ENCODE data around the gene SRSF10. TPM values are rescaled to one million over a fixed set of nuclear protein-coding genes. Genes with fewer than 3 reads are reported as not detected.
"Not testable (repeated sequence)": the region's sequence is repeated elsewhere in the genome, so short reads cannot be mapped to it uniquely, and the experiment has no call there.

The SRSF10 gene
- total RNA-seq, 1 experiment from 2014 or later: 150 TPM

DNA sequence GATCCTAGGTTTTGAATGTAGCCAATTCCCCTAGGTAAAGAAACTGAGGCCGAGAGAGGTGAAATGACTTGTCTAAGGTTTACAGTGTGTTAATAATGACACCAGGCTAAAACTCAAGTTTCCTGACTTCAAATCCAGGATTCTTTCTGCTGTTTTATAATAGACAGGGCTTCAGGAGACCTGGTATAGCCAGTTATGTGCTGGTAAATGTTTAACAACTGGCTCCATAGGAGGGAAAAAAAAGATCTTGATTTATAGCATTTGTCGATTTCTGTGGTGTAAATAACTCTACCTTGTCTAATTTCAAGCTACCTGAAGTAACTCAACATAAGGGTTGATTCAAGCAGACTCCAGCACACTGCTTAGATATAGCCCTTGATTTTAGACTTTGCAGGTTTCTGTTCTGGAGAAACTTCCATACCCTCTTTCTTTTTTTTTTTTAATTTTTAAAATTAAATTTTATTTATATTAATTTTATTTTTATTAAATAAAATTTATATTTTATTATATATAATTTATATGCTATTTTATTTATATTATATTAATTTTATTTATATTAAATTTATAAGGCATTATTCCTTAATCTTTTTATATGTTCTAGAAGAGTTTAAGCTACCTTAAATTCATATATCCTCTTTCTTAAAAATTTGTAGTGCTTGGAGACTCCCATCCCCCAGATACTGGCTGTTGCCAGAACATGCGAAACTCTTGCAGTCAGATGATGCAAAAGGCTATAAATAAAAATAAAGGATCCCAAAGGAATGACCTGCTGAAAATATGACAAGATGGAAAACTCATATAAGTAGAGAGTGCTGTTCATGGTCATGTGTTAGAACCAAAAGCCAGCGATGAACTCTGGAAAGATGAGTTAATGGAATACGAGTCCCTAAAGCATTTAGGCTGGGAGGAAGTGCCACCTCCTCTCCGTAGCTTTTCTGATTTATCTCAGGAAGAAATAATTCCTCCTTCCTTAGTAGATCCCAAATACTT is 35.4 kb upstream of the SRSF10 start:
- no peaks in the 10 kb centered on the region for H3K79me2 ChIP-seq (ENCODE audit: low read length)
- H2AFZ ChIP-seq (ENCODE audit: low read length): no peak overlapping the region
- H4K20me1 ChIP-seq (ENCODE audit: insufficient read depth, low read depth, low read length): no peaks in the 10 kb centered on the region
- no peak overlapping the region for H3K27ac ChIP-seq (ENCODE audit: low read length)
- no peaks in the 10 kb centered on the region for H3K9me3 ChIP-seq (ENCODE audit: low read length)
- no peaks in the 10 kb centered on the region for H3K27me3 ChIP-seq (ENCODE audit: low read length)
- H3K4me1 ChIP-seq (ENCODE audit: low read length): no peaks in the 10 kb centered on the region
- no peaks in the 10 kb centered on the region for H3K9me2 ChIP-seq (replicated peaks; ENCODE audit: insufficient read depth, low read length)
- H3K4me2 ChIP-seq (ENCODE audit: low read depth, low read length, poor library complexity, severe bottlenecking): no peak overlapping the region
- no peak overlapping the region for H3K4me3 ChIP-seq (ENCODE audit: low read length)
- H3K36me3 ChIP-seq (ENCODE audit: insufficient read depth, low read length): no peaks in the 10 kb centered on the region
- no peak overlapping the region for H3K9ac ChIP-seq (ENCODE audit: low read length)
- no peak for DNase-seq

DNA sequence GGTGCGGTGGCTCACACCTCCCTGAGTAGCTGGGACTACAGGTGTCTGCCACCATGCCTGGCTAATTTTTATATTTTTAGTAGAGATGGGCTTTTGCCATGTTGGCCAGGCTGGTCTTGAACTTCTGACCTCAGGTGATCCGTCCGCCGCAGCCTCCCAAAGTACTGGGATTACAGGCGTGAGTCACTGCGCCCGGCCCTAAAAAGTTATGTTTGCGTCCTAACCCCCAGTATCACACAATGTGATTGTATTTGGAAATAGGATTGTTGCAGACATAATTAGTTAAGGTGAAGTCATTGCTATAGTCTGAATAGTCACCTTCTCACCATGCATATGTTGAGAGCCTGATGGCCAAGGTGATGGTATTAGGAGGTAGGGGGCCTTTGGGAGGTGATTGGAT is 32.8 kb upstream of the SRSF10 start:
- H3K4me2 ChIP-seq (ENCODE audit: low read depth, low read length, poor library complexity, severe bottlenecking); H2AFZ ChIP-seq (ENCODE audit: low read length); H4K20me1 ChIP-seq (ENCODE audit: insufficient read depth, low read depth, low read length); H3K79me2 ChIP-seq (ENCODE audit: low read length); H3K27me3 ChIP-seq (ENCODE audit: low read length); H3K27ac ChIP-seq (ENCODE audit: low read length); H3K4me3 ChIP-seq (ENCODE audit: low read length); H3K9me3 ChIP-seq (ENCODE audit: low read length); H3K36me3 ChIP-seq (ENCODE audit: insufficient read depth, low read length); DNase-seq; H3K9me2 ChIP-seq (replicated peaks; ENCODE audit: insufficient read depth, low read length); H3K4me1 ChIP-seq (ENCODE audit: low read length); H3K9ac ChIP-seq (ENCODE audit: low read length): not testable (repeated sequence)

DNA sequence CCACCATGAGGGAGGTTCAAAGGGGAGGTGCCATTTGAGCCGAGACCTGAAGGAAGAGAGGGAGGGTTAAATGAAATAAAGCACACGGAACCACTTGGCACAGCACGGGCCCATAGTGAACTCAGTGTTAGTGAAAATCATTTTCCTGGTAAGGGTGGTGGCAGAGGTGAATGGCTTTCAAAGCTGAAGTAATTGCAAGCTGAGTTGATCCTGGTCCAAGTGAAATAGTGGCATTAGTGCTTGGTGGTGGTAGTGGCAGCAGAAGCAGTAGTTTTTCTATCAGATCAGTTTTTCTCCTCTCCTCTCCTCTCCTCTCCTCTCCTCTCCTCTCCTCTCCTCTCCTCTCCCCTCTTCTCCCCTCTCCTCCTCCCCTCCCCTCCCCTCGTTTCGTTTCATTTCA is 30.5 kb upstream of the SRSF10 start:
- DNase-seq: no peak
- Histone ChIP-seq H3K9me3 (ENCODE audit: low read length) (no peaks in the 10 kb centered on the region), H3K9me2 (replicated peaks; ENCODE audit: insufficient read depth, low read length) (no peaks in the 10 kb centered on the region), H3K36me3 (ENCODE audit: insufficient read depth, low read length) (no peaks in the 10 kb centered on the region), H4K20me1 (ENCODE audit: insufficient read depth, low read depth, low read length) (no peaks in the 10 kb centered on the region), H3K27me3 (ENCODE audit: low read length) (no peaks in the 10 kb centered on the region), H2AFZ (ENCODE audit: low read length) (no peak overlapping the region), H3K4me2 (ENCODE audit: low read depth, low read length, poor library complexity, severe bottlenecking) (no peak overlapping the region), H3K9ac (ENCODE audit: low read length) (no peak overlapping the region), H3K4me3 (ENCODE audit: low read length) (no peak overlapping the region), H3K27ac (ENCODE audit: low read length) (no peak overlapping the region), H3K4me1 (ENCODE audit: low read length) (no peaks in the 10 kb centered on the region), H3K79me2 (ENCODE audit: low read length) (no peaks in the 10 kb centered on the region)

DNA sequence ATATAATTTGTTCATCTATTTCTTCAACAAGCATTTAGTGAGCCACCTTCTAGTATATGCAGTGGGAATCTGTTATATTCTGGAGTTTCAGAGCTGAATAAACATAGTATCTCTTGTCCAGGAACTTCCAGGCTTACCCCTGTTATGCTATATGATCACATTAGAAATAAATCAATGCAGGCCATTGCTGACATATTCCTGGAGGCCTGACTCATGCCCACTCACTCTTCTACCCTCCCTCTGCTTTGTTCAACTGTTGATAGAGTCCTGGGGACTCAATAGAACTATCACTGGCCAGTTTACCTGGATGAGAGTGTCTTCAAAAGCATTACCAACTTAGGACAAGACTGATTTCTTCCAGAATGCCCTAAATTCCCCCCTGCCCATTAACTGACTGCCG is 29.3 kb upstream of the SRSF10 start:
- Histone ChIP-seq H3K27ac (ENCODE audit: low read length) (no peak overlapping the region), H2AFZ (ENCODE audit: low read length) (no peak overlapping the region), H3K9me3 (ENCODE audit: low read length) (no peaks in the 10 kb centered on the region), H3K4me1 (ENCODE audit: low read length) (peaks cover 8% of the 10 kb centered on the region), H3K9me2 (replicated peaks; ENCODE audit: insufficient read depth, low read length) (no peaks in the 10 kb centered on the region), H3K79me2 (ENCODE audit: low read length) (no peaks in the 10 kb centered on the region), H3K4me2 (ENCODE audit: low read depth, low read length, poor library complexity, severe bottlenecking) (no peak overlapping the region), H3K4me3 (ENCODE audit: low read length) (no peak overlapping the region), H3K9ac (ENCODE audit: low read length) (no peak overlapping the region), H4K20me1 (ENCODE audit: insufficient read depth, low read depth, low read length) (no peaks in the 10 kb centered on the region), H3K36me3 (ENCODE audit: insufficient read depth, low read length) (no peaks in the 10 kb centered on the region), H3K27me3 (ENCODE audit: low read length) (no peaks in the 10 kb centered on the region)
- DNase-seq: no peak

DNA sequence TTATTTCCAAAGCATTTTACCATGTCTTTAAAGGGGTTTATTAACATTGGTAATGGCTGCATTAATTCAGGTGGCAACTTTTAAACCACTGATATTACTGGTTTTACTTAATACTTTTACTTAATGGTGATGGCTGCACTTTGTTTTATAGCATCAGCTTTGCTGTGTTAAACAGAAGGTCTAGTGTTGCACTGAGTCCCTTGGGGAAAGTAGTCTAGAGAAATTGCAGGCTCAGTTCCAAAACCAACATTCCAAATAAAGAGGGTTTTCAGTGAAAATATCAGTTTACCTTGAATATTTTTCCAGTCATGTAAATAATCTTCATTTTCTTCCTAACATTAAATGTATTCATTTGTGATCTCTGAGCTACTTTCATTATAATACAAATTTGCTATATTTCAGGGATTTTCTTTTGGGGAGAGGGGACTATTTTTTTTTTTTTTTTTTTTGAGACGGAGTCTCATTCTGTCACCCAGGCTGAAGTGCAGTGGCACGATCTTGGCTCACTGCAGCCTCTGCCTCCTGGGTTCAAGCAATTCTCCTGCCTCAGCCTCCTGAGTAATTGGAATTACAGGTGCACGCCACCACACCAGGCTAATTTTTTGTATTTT is 28.6 kb upstream of the SRSF10 start:
- not testable (repeated sequence) for DNase-seq; H3K9me2 ChIP-seq (replicated peaks; ENCODE audit: insufficient read depth, low read length); H2AFZ ChIP-seq (ENCODE audit: low read length); H4K20me1 ChIP-seq (ENCODE audit: insufficient read depth, low read depth, low read length); H3K79me2 ChIP-seq (ENCODE audit: low read length); H3K27ac ChIP-seq (ENCODE audit: low read length); H3K9me3 ChIP-seq (ENCODE audit: low read length); H3K27me3 ChIP-seq (ENCODE audit: low read length); H3K4me2 ChIP-seq (ENCODE audit: low read depth, low read length, poor library complexity, severe bottlenecking); H3K36me3 ChIP-seq (ENCODE audit: insufficient read depth, low read length); H3K4me3 ChIP-seq (ENCODE audit: low read length); H3K9ac ChIP-seq (ENCODE audit: low read length)
- H3K4me1 ChIP-seq (ENCODE audit: low read length): peaks cover 15% of the 10 kb centered on the region

DNA sequence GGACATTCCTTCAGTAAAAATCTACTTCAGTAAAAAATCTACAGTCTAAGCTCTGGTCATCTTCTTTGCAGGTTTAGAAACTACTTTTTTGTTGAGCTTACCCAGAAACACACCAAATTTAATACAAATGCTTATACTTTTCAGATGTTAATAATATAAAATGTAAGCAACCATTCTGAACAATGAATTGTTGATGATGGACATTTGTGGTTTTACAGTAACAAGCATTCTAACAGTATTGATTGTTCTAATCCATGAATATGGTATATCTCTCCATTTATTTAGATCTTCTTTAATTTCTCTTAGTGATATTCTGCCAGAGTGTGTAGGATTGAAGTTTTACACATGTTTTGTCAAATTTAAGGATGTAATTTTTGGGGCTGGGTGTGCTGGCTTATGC is 27.0 kb upstream of the SRSF10 start:
- no peaks in the 10 kb centered on the region for H3K9me2 ChIP-seq (replicated peaks; ENCODE audit: insufficient read depth, low read length)
- no peak overlapping the region for H3K4me3 ChIP-seq (ENCODE audit: low read length)
- H3K9ac ChIP-seq (ENCODE audit: low read length): no peak overlapping the region

DNA sequence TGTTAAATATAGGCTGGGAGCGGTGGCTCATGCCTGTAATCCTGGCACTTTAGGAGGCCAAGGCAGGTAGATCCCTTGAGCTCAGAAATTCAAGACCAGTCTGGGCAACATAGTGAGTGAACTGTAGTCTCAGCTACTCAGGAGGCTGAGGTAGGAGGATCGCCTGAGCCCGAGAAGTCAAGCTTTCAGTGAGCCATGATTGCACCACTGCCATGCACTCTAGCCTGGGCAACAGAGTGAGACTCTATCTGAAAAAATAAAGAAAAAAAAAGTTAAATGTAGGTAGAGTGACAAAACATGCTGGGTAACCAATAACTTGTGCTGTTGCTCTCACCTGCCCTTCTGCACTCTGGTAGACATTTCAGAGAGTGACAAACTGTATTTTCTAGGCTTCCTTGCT is 25.0 kb upstream of the SRSF10 start:
- Histone ChIP-seq H3K4me2 (ENCODE audit: low read depth, low read length, poor library complexity, severe bottlenecking) (no peak overlapping the region), H4K20me1 (ENCODE audit: insufficient read depth, low read depth, low read length) (no peaks in the 10 kb centered on the region), H3K4me3 (ENCODE audit: low read length) (no peak overlapping the region), H3K4me1 (ENCODE audit: low read length) (peaks cover 27% of the 10 kb centered on the region), H3K27ac (ENCODE audit: low read length) (no peak overlapping the region), H3K36me3 (ENCODE audit: insufficient read depth, low read length) (no peaks in the 10 kb centered on the region), H3K27me3 (ENCODE audit: low read length) (no peaks in the 10 kb centered on the region), H3K9ac (ENCODE audit: low read length) (no peak overlapping the region), H3K9me3 (ENCODE audit: low read length) (no peaks in the 10 kb centered on the region), H2AFZ (ENCODE audit: low read length) (no peak overlapping the region), H3K79me2 (ENCODE audit: low read length) (no peaks in the 10 kb centered on the region), H3K9me2 (replicated peaks; ENCODE audit: insufficient read depth, low read length) (no peaks in the 10 kb centered on the region)
- no peak for DNase-seq

More for the DNA sequence above, 27.0 kb upstream of the SRSF10 start:
- no peaks in the 10 kb centered on the region for H4K20me1 ChIP-seq (ENCODE audit: insufficient read depth, low read depth, low read length)
- H3K27me3 ChIP-seq (ENCODE audit: low read length): no peaks in the 10 kb centered on the region
- H3K27ac ChIP-seq (ENCODE audit: low read length): no peak overlapping the region
- H3K9me3 ChIP-seq (ENCODE audit: low read length): no peaks in the 10 kb centered on the region
- H3K4me1 ChIP-seq (ENCODE audit: low read length): peaks cover 27% of the 10 kb centered on the region
- no peak overlapping the region for H2AFZ ChIP-seq (ENCODE audit: low read length)
- DNase-seq: no peak
- H3K79me2 ChIP-seq (ENCODE audit: low read length): no peaks in the 10 kb centered on the region
- H3K36me3 ChIP-seq (ENCODE audit: insufficient read depth, low read length): no peaks in the 10 kb centered on the region
- no peak overlapping the region for H3K4me2 ChIP-seq (ENCODE audit: low read depth, low read length, poor library complexity, severe bottlenecking)

DNA sequence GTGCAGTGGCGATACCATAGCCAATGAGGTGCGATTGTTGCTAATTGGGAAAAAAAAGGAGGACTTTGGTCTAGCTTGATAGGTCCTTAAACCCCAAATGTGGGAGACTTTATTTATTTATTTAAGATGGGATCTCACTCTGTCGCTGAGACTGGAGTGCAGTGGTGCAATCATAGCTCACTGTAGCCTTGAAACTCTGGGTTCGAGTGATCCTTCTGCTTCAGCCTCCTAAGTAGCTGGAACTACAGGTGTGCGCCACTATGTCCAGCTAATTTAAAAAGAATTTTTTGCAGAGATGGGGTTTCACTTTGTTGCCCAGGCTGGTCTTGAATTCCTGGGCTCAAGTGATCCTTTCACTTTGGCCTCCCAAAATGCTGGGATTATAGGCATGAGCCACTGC is 24.0 kb upstream of the SRSF10 start:
- Histone ChIP-seq H3K27ac (ENCODE audit: low read length) (no peak overlapping the region), H3K9me3 (ENCODE audit: low read length) (no peaks in the 10 kb centered on the region), H3K9ac (ENCODE audit: low read length) (peak overlapping the region; percentile 51; the same call in 1 of the 2 replicates), H3K36me3 (ENCODE audit: insufficient read depth, low read length) (no peaks in the 10 kb centered on the region), H4K20me1 (ENCODE audit: insufficient read depth, low read depth, low read length) (no peaks in the 10 kb centered on the region), H3K4me3 (ENCODE audit: low read length) (peak overlapping the region; percentile 59), H3K27me3 (ENCODE audit: low read length) (no peaks in the 10 kb centered on the region), H2AFZ (ENCODE audit: low read length) (0 out of 2 replicates have a peak overlapping the region, but pooled peaks have one; percentile 29), H3K4me2 (ENCODE audit: low read depth, low read length, poor library complexity, severe bottlenecking) (peak overlapping the region; percentile 71), H3K79me2 (ENCODE audit: low read length) (no peaks in the 10 kb centered on the region), H3K9me2 (replicated peaks; ENCODE audit: insufficient read depth, low read length) (no peaks in the 10 kb centered on the region), H3K4me1 (ENCODE audit: low read length) (peaks cover 27% of the 10 kb centered on the region)
- no peak for DNase-seq

Measured in Karpas-422 (cell line).